Thoracic aorta (tissue), 2 donors: ENCODE data around the gene DHRS4L2. TPM values are rescaled to one million over a fixed set of nuclear protein-coding genes. Genes with fewer than 3 reads are reported as not detected.

Experiments used
- ATAC-seq: fragments of 150-250 bp; one replicate; pipeline ENCODE4 v1.8.0; 2017; ENCODE audit warnings: low read depth; ENCODE audit not compliant: insufficient number of reproducible peaks, low FRiP score
- DNase-seq: peaks from one replicate; pipeline ENCODE4 v3.0.0-alpha.2; 2020; ENCODE audit warnings: low spot score
- H3K27ac ChIP-seq, 2 donors: fragments of 200-600 bp; sonication (generic); 1 replicate in 1 of 2; 2 replicates in 1 of 2; pipeline ENCODE4 v1.5.1; 2016; ENCODE audit warnings: mild to moderate bottlenecking in 2 of 2, moderate library complexity in 2 of 2
- H3K27me3 ChIP-seq: fragments of 200-600 bp; sonication (generic); replicated peaks from 2 replicates; pipeline ENCODE4 v1.6.0; 2016; ENCODE audit warnings: mild to moderate bottlenecking; ENCODE audit not compliant: insufficient read depth
- H3K36me3 ChIP-seq: fragments of 200-600 bp; sonication (generic); one replicate; pipeline ENCODE4 v1.5.1; 2016
- H3K4me1 ChIP-seq, 2 donors: fragments of 200-600 bp; sonication (generic); 1 replicate in 1 of 2; 2 replicates in 1 of 2; pipeline versions ENCODE4 v1.5.1 to v1.6.0; 2016; ENCODE audit warnings: low read depth in 2 of 2, mild to moderate bottlenecking in 1 of 2; ENCODE audit not compliant: control insufficient read depth in 1 of 2
- H3K4me3 ChIP-seq: fragments of 200-600 bp; sonication (generic); 2 replicates; pipeline ENCODE4 v1.5.1; 2016; ENCODE audit warnings: mild to moderate bottlenecking
- H3K9me3 ChIP-seq: fragments of 200-600 bp; sonication (generic); 2 replicates; pipeline ENCODE4 v1.5.1; 2016
- total RNA-seq, 2 donors: library from RNA; depleted of rRNA; stranded (reverse); fragments of >200 nt; gene quantifications; one replicate each; pipeline versions ENCODE4 v1.1.0 to v1.2.3, GENCODE V29; 2016
- TF ChIP-seq, protein P1 (sequence below): fragments of 200-600 bp; sonication (generic); IDR thresholded peaks from one replicate; pipeline ENCODE4 v1.5.1; 2019; ENCODE audit warnings: antibody characterized with exemption

DHRS4L2 gene
- total RNA-seq, 2 donors from 2014 or later: 5.5 to 6.9 TPM

DNA sequence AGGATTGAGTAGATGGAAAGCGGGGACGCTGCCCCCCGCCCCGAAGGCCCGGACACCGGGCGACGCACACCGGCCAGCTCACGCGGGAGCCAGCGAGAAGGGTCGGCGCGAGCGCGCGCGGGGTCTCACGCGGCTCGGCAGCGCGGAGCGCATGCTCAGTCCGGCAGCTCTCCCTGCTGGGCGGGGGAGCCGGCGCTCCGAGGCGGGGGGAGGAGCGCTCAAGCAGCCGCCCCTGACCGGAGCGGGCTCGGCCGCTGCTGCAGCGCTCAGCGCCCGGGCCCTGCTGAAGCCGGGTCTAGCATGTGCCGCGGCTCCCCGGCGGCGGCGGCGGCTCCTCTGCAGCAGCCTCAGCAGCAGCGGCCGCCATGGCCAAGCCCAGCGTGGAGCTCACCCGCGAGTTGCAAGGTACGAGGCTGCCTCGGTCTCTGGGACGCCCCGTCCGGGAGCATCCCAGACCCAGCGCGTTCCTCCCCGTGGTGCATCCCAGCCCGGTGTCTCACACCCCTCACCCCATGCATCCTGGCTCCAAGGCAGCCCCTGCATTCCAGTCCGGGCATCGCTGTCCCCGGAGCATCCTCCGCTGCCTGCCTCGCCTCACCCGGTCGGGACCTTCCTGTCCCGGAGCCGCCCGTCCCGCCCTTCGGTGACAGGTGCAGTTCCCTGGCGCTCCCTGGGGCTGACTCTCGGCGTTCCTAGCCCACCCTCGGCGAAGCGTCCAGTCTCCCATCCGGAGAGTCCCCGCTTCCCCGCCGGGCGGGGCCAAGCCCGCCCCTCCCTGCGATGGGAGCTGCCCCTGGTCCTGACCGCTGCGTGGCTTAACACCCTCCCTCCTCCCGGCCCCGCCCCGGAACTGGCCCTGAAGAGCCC, 63.3 kb downstream of the DHRS4L2 start, which contains the start of gene CARMIL3:
TSS of gene CARMIL3 (plus strand) at position 221 of the 867 bp plus-strand sequence. CDS start at position 366, 145 bp downstream.
- Histone ChIP-seq H3K4me1 (peaks cover 8 to 14% of the 10 kb centered on the region in 2 donors), H3K9me3 (no peaks in the 10 kb centered on the region), H3K27ac (no peak within 1 kb of the TSS), H3K36me3 (no peaks in the 10 kb centered on the region), H3K4me3 (peak within 1 kb of the TSS; percentile 88), H3K27me3 (no peaks in the 10 kb centered on the region)
- DNase-seq (no peak), ATAC-seq (no peak)
- TF ChIP-seq, protein P1, sequence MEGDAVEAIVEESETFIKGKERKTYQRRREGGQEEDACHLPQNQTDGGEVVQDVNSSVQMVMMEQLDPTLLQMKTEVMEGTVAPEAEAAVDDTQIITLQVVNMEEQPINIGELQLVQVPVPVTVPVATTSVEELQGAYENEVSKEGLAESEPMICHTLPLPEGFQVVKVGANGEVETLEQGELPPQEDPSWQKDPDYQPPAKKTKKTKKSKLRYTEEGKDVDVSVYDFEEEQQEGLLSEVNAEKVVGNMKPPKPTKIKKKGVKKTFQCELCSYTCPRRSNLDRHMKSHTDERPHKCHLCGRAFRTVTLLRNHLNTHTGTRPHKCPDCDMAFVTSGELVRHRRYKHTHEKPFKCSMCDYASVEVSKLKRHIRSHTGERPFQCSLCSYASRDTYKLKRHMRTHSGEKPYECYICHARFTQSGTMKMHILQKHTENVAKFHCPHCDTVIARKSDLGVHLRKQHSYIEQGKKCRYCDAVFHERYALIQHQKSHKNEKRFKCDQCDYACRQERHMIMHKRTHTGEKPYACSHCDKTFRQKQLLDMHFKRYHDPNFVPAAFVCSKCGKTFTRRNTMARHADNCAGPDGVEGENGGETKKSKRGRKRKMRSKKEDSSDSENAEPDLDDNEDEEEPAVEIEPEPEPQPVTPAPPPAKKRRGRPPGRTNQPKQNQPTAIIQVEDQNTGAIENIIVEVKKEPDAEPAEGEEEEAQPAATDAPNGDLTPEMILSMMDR: no peak

DNA sequence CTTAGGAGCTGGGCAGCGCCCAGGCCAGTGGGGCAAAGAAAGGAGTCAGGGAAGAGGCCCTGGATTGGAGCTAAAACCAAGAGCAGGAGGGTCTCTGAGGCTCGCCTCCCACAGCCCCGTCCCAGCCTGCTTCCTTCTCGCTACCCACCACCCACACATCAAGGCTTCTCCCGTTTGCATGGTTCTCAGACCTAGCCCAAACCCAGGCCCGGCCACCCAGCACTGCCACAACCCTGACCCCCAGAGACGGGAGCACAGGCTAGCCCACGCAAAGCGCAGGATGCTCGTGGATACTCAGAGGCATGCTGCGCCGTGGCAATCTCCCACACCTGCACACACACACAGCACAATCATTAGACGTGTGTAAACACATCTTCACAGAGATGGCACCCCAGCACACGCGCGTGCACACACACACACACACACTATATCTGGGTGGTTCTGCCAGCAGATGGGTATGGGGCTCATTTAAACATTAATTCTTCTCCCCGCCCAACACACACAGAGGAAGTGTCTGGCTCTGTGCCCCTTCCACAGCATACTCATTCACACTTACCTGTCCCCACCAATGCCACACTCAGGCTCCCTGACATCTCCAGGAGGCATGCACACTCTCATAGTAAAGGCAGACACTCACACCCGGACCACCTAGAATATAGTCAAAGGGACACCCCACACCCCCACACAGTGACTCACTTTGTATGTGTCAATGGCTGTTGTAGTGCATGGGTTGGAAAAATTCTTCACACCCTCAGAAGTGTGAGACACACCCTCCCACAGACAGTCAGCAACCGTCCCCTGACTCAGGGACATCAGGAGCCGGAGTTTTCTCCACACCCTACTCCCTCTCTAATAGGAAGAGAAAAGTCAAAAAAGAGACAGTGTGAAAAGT, 64.2 kb downstream of the DHRS4L2 start:
- Histone ChIP-seq H3K27ac (no peak overlapping the region), H3K9me3 (no peaks in the 10 kb centered on the region), H3K27me3 (no peaks in the 10 kb centered on the region), H3K36me3 (no peaks in the 10 kb centered on the region), H3K4me3 (peak overlapping the region; percentile 88), H3K4me1 (peaks cover 8 to 14% of the 10 kb centered on the region in 2 donors)
- ATAC-seq: no peak
- no peak for DNase-seq
- TF ChIP-seq, protein P1: no peak

DNA sequence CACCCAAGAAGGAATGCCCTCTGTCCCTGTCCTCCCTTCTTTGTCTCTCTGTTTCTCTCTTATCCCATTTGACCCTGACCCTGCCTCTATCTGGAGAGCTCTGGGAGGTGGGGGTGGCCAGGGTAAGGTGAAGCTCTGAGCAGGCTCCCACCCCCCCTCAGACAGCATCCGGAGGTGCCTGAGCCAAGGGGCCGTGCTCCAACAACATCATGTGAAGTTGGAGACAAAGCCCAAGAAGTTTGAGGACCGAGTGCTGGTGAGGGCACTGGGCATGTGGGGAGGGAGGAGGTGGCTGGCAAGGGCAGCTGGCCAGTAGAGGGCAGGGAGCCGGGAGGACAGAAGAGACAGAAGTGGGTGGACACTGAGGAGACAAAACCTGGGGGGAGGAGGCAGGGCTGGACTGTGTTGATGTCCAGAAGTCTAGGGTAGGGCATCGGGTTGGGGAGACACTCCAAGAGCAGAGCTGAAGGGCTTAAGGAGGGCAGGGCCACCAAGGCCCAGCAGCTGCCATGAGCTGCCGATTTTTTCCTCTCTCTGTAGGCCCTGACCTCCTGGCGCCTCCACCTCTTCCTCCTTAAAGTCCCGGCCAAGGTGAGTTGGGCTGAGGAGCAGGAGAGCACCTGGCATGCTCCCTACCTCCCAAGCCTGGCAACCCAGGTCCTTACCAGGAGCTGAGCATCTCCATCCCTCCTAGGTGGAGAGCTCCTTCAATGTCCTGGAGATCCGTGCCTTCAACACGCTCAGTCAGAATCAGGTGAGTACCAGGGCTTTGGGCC, 65.0 kb downstream of the DHRS4L2 start:
- Histone ChIP-seq H3K36me3 (no peaks in the 10 kb centered on the region), H3K4me3 (no peak overlapping the region), H3K9me3 (no peaks in the 10 kb centered on the region), H3K27me3 (no peaks in the 10 kb centered on the region), H3K4me1 (peaks cover 8 to 14% of the 10 kb centered on the region in 2 donors), H3K27ac (no peak overlapping the region)
- ATAC-seq (no peak), DNase-seq (no peak)
- TF ChIP-seq, protein P1: no peak

DNA sequence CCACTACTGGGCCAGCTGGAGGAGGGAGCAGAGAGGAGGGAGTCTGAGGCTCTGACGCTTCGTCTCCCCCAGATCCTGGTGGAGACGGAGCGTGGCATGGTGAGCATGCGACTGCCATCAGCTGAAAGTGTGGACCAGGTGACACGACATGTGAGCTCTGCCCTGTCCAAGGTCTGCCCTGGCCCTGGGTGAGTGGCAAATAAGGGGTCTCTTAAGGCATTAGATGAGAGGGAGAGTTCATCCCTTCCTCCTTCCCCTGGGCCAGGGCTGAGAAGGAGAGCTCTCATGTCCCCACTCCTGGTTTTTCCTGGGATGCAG, 65.6 kb downstream of the DHRS4L2 start:
- no peaks in the 10 kb centered on the region for H3K9me3 ChIP-seq
- no peak for ATAC-seq
- TF ChIP-seq, protein P1: no peak
- H3K27ac ChIP-seq: no peak overlapping the region
- no peak for DNase-seq
- no peak overlapping the region for H3K4me3 ChIP-seq
- no peaks in the 10 kb centered on the region for H3K36me3 ChIP-seq
- H3K4me1 ChIP-seq: peaks cover 8 to 14% of the 10 kb centered on the region in 2 donors
- no peaks in the 10 kb centered on the region for H3K27me3 ChIP-seq
